ENCODE data around the gene NR5A2.

The NR5A2 gene

GRCh38 chr1:200181861-200182260, 154.4 kb downstream of the NR5A2 start:
- TF ChIP-seq TAF1 (IDR thresholded peaks at IDR 0.05; ENCODE audit: borderline replicate concordance, insufficient read depth, low read length) (no peak), FOXP2 (optimal IDR thresholded peaks at IDR 0.05; ENCODE audit: borderline replicate concordance, extremely low read depth, extremely low read length, insufficient read depth) (no peak), POLR2AphosphoS5 (IDR thresholded peaks at IDR 0.05; ENCODE audit: low read depth, low read length) (no peak), REST (IDR thresholded peaks at IDR 0.05; ENCODE audit: insufficient read depth in 1 of 2, low read depth in 2 of 2, low read length in 2 of 2) (no peak), SIN3A (IDR thresholded peaks at IDR 0.05; ENCODE audit: borderline replicate concordance, insufficient read depth, low read length) (no peak)

- no peak for TF ChIP-seq TAF1 (IDR thresholded peaks at IDR 0.05; ENCODE audit: borderline replicate concordance, insufficient read depth, low read length)
- no peak for TF ChIP-seq FOXP2 (optimal IDR thresholded peaks at IDR 0.05; ENCODE audit: borderline replicate concordance, extremely low read depth, extremely low read length, insufficient read depth)
- TF ChIP-seq POLR2AphosphoS5 (IDR thresholded peaks at IDR 0.05; ENCODE audit: low read depth, low read length), result no peak
- no peak for TF ChIP-seq REST (IDR thresholded peaks at IDR 0.05; ENCODE audit: insufficient read depth in 1 of 2, low read depth in 2 of 2, low read length in 2 of 2)
- no peak for TF ChIP-seq SIN3A (IDR thresholded peaks at IDR 0.05; ENCODE audit: borderline replicate concordance, insufficient read depth, low read length)
These were observed 155.2 kb downstream of the NR5A2 start for GRCh38 chr1:200182701-200183100.

GRCh38 chr1:200183637-200184036, 156.1 kb downstream of the NR5A2 start:
- no peak for TF ChIP-seq POLR2AphosphoS5 (IDR thresholded peaks at IDR 0.05; ENCODE audit: low read depth, low read length)
- no peak for TF ChIP-seq FOXP2 (optimal IDR thresholded peaks at IDR 0.05; ENCODE audit: borderline replicate concordance, extremely low read depth, extremely low read length, insufficient read depth)
- TF ChIP-seq SIN3A (IDR thresholded peaks at IDR 0.05; ENCODE audit: borderline replicate concordance, insufficient read depth, low read length), result no peak
- TF ChIP-seq REST (IDR thresholded peaks at IDR 0.05; ENCODE audit: insufficient read depth in 1 of 2, low read depth in 2 of 2, low read length in 2 of 2), result no peak
- TF ChIP-seq TAF1 (IDR thresholded peaks at IDR 0.05; ENCODE audit: borderline replicate concordance, insufficient read depth, low read length), result no peak

GRCh38 chr1:200184196-200184595, 156.7 kb downstream of the NR5A2 start:
- TF ChIP-seq REST (IDR thresholded peaks at IDR 0.05; ENCODE audit: insufficient read depth in 1 of 2, low read depth in 2 of 2, low read length in 2 of 2) (no peak), SIN3A (IDR thresholded peaks at IDR 0.05; ENCODE audit: borderline replicate concordance, insufficient read depth, low read length) (no peak), TAF1 (IDR thresholded peaks at IDR 0.05; ENCODE audit: borderline replicate concordance, insufficient read depth, low read length) (no peak), FOXP2 (optimal IDR thresholded peaks at IDR 0.05; ENCODE audit: borderline replicate concordance, extremely low read depth, extremely low read length, insufficient read depth) (no peak), POLR2AphosphoS5 (IDR thresholded peaks at IDR 0.05; ENCODE audit: low read depth, low read length) (no peak)

GRCh38 chr1:200191993-200192392, 164.5 kb downstream of the NR5A2 start:
- no peak for TF ChIP-seq TAF1 (IDR thresholded peaks at IDR 0.05; ENCODE audit: borderline replicate concordance, insufficient read depth, low read length)
- TF ChIP-seq SIN3A (IDR thresholded peaks at IDR 0.05; ENCODE audit: borderline replicate concordance, insufficient read depth, low read length), result no peak
- no peak for TF ChIP-seq POLR2AphosphoS5 (IDR thresholded peaks at IDR 0.05; ENCODE audit: low read depth, low read length)
- TF ChIP-seq FOXP2 (optimal IDR thresholded peaks at IDR 0.05; ENCODE audit: borderline replicate concordance, extremely low read depth, extremely low read length, insufficient read depth), result no peak
- TF ChIP-seq REST (IDR thresholded peaks at IDR 0.05; ENCODE audit: insufficient read depth in 1 of 2, low read depth in 2 of 2, low read length in 2 of 2), result no peak

All from PFSK-1 (cell line).